ACC112 (cell line): ENCODE data around the gene MRPL32.

Source experiments
- H2AFZ ChIP-seq: fragments of 200-600 bp; sonication (generic); one replicate; pipeline ENCODE4 v1.6.0; 2017; ENCODE audit warnings: antibody characterized with exemption, low read length; ENCODE audit not compliant: unreplicated experiment
- H3K27ac ChIP-seq: fragments of 200-600 bp; sonication (generic); 2 replicates; pipeline ENCODE4 v1.5.1; 2014; ENCODE audit warnings: low read depth, mild to moderate bottlenecking, antibody characterized with exemption, low read length, moderate library complexity
- H3K27me3 ChIP-seq: fragments of 200-600 bp; sonication (generic); 2 replicates; pipeline ENCODE4 v1.6.1; 2014; ENCODE audit warnings: mild to moderate bottlenecking, antibody characterized with exemption, low read length, moderate library complexity, mixed read lengths; ENCODE audit not compliant: insufficient read depth
- H3K36me3 ChIP-seq: fragments of 200-600 bp; sonication (generic); 2 replicates; pipeline ENCODE4 v1.6.1; 2016; ENCODE audit warnings: mild to moderate bottlenecking, antibody characterized with exemption, low read length, moderate library complexity, mixed read lengths; ENCODE audit not compliant: insufficient read depth
- H3K4me1 ChIP-seq: fragments of 200-600 bp; sonication (generic); one replicate; pipeline ENCODE4 v1.6.1; 2016; ENCODE audit warnings: low read length, mixed read lengths; ENCODE audit not compliant: insufficient read depth, unreplicated experiment, control insufficient read depth
- H3K4me3 ChIP-seq: fragments of 200-600 bp; sonication (generic); 2 replicates; pipeline ENCODE4 v1.5.1; 2014; ENCODE audit warnings: mild to moderate bottlenecking, low read depth, low read length
- H3K79me2 ChIP-seq: fragments of 200-600 bp; sonication (generic); one replicate; pipeline ENCODE4 v1.6.0; 2016; ENCODE audit warnings: low read length; ENCODE audit not compliant: control insufficient read depth, unreplicated experiment, insufficient read depth

MRPL32 gene

DNA sequence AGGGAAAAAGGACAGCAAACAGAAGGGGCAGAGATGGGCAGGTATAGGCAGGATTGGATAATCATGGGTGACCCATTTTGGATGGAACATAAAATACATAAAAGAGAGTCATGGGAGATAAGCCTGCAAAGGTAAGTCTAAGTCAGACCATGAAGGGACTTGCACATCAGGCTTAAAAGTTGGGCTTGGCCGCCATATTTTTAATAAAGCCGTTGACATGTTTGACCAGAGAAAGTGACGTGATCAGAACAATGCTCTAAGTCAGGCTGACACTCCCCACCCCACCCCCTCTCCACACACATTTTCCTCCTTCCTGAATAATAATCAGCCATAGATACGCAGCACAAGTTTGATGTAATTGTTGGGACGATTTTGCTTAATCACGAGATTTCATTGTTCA, 54.0 kb downstream of the MRPL32 start:
- Histone ChIP-seq H3K36me3 (no peaks in the 10 kb centered on the region), H3K27me3 (no peaks in the 10 kb centered on the region), H3K4me3 (no peak overlapping the region), H3K79me2 (no peaks in the 10 kb centered on the region), H3K27ac (no peak overlapping the region), H3K4me1 (no peaks in the 10 kb centered on the region), H2AFZ (no peak overlapping the region)

- Histone ChIP-seq H3K27ac (no peak overlapping the region), H3K27me3 (no peaks in the 10 kb centered on the region), H2AFZ (no peak overlapping the region)
Measured at GRCh38 chr7:42986781-42987248, 54.6 kb downstream of the MRPL32 start.

More at GRCh38 chr7:42986781-42987248, 54.6 kb downstream of the MRPL32 start:
- Histone ChIP-seq H3K4me1 (no peaks in the 10 kb centered on the region), H3K79me2 (no peaks in the 10 kb centered on the region), H3K36me3 (no peaks in the 10 kb centered on the region), H3K4me3 (no peak overlapping the region)
